Measurements from ENCODE around the gene TMEM218. TPM values are rescaled to one million over a fixed set of nuclear protein-coding genes. Genes with fewer than 3 reads are reported as not detected.

The TMEM218 gene
- total RNA-seq: 10 to 100 TPM; 14.9 to 17.4 TPM

GRCh38 chr11:125111343-125112207 is at the start of gene TMEM218:
TSS of gene TMEM218 (minus strand) at chr11:125111626. CDS start at chr11:125102241, 9,385 bp downstream.
- POLR2A ChIA-PET: interaction anchor here (1.3 to 1.4 kb wide), 2 partner anchors 21 to 158 kb away, joined by 3 to 5 read pairs; partner anchors contain the start of gene CCDC15
- H3K36me3 Mint-ChIP-seq (ENCODE audit: low read depth): peaks cover 6% of the 10 kb centered on the region
- CTCF ChIA-PET: interaction anchor here (0.7 to 5.1 kb wide), 11 partner anchors 13 to 313 kb away, joined by 3 to 54 read pairs (median 6); partner anchors contain the start of gene CCDC15
- H3K27ac Mint-ChIP-seq: peak within 1 kb of the TSS; percentile 94
- H3K9me3 Mint-ChIP-seq (ENCODE audit: insufficient read depth): no peaks in the 10 kb centered on the region
- peaks cover 4% of the 10 kb centered on the region for H3K27me3 Mint-ChIP-seq (ENCODE audit: low read depth)
- peaks cover 18% of the 10 kb centered on the region for H3K4me1 Mint-ChIP-seq (ENCODE audit: low read depth)
- DNase-seq: peak; percentile 99
- H3K4me3 Mint-ChIP-seq: peak within 1 kb of the TSS; percentile 93
- ATAC-seq: peak; percentile 99

- H3K4me1 Mint-ChIP-seq (ENCODE audit: low read depth): no peaks in the 10 kb centered on the region
- CTCF ChIA-PET: no interaction called here
- ATAC-seq (no peak), DNase-seq (no peak)
- H3K27me3 Mint-ChIP-seq (ENCODE audit: low read depth): peaks cover 35% of the 10 kb centered on the region
- H3K9me3 Mint-ChIP-seq (ENCODE audit: insufficient read depth): no peaks in the 10 kb centered on the region
- POLR2A ChIA-PET: no interaction called here
- H3K4me3 Mint-ChIP-seq: no peak overlapping the region
- H3K36me3 Mint-ChIP-seq (ENCODE audit: low read depth): no peaks in the 10 kb centered on the region
- no peak overlapping the region for H3K27ac Mint-ChIP-seq
Observed at GRCh38 chr11:125157953-125158680, 46.7 kb upstream of the TMEM218 start.

GRCh38 chr11:125157118-125157733 is 45.8 kb upstream of the TMEM218 start:
- ATAC-seq (no peak), DNase-seq (no peak)
- ChIA-PET POLR2A (no interaction called here), CTCF (interaction anchor here (1.0 kb wide), 1 partner anchor 281 kb away, joined by 3 read pairs; no protein-coding TSS in a partner anchor)
- Mint-ChIP-seq H3K4me3 (no peak overlapping the region), H3K4me1 (ENCODE audit: low read depth) (no peaks in the 10 kb centered on the region), H3K9me3 (ENCODE audit: insufficient read depth) (no peaks in the 10 kb centered on the region), H3K36me3 (ENCODE audit: low read depth) (no peaks in the 10 kb centered on the region), H3K27ac (no peak overlapping the region), H3K27me3 (ENCODE audit: low read depth) (peaks cover 31% of the 10 kb centered on the region)

- no peak for ATAC-seq
- H3K4me3 Mint-ChIP-seq: no peak overlapping the region
- H3K27ac Mint-ChIP-seq: no peak overlapping the region
- CTCF ChIA-PET: interaction anchor here (1.0 kb wide), 1 partner anchor 280 kb away, joined by 3 read pairs; no protein-coding TSS in a partner anchor
- no peaks in the 10 kb centered on the region for H3K36me3 Mint-ChIP-seq (ENCODE audit: low read depth)
- POLR2A ChIA-PET: no interaction called here
- DNase-seq: no peak
- H3K27me3 Mint-ChIP-seq (ENCODE audit: low read depth): peaks cover 26% of the 10 kb centered on the region
- no peaks in the 10 kb centered on the region for H3K4me1 Mint-ChIP-seq (ENCODE audit: low read depth)
- no peaks in the 10 kb centered on the region for H3K9me3 Mint-ChIP-seq (ENCODE audit: insufficient read depth)
Observed at GRCh38 chr11:125156346-125157117, 45.1 kb upstream of the TMEM218 start.

- DNase-seq: no peak
Observed at GRCh38 chr11:125155767-125156166, 44.3 kb upstream of the TMEM218 start.

GRCh38 chr11:125155100-125155444 is 43.6 kb upstream of the TMEM218 start:
- Mint-ChIP-seq H3K4me1 (ENCODE audit: low read depth) (no peaks in the 10 kb centered on the region), H3K27me3 (ENCODE audit: low read depth) (peaks cover 25% of the 10 kb centered on the region), H3K9me3 (ENCODE audit: insufficient read depth) (no peaks in the 10 kb centered on the region), H3K36me3 (ENCODE audit: low read depth) (no peaks in the 10 kb centered on the region), H3K27ac (no peak overlapping the region), H3K4me3 (no peak overlapping the region)
- ChIA-PET POLR2A (no interaction called here), CTCF (no interaction called here)
- ATAC-seq (no peak), DNase-seq (no peak)

More at GRCh38 chr11:125155767-125156166, 44.3 kb upstream of the TMEM218 start:
- ChIA-PET POLR2A (no interaction called here), CTCF (interaction anchor here (1.0 kb wide), 1 partner anchor 279 kb away, joined by 3 read pairs; no protein-coding TSS in a partner anchor)
- ATAC-seq: no peak
- Mint-ChIP-seq H3K4me1 (ENCODE audit: low read depth) (no peaks in the 10 kb centered on the region), H3K27ac (no peak overlapping the region), H3K27me3 (ENCODE audit: low read depth) (peaks cover 25% of the 10 kb centered on the region), H3K36me3 (ENCODE audit: low read depth) (no peaks in the 10 kb centered on the region), H3K4me3 (no peak overlapping the region), H3K9me3 (ENCODE audit: insufficient read depth) (no peaks in the 10 kb centered on the region)

GRCh38 chr11:125154378-125155099 is 43.1 kb upstream of the TMEM218 start:
- Mint-ChIP-seq H3K4me1 (ENCODE audit: low read depth) (no peaks in the 10 kb centered on the region), H3K27ac (no peak overlapping the region), H3K36me3 (ENCODE audit: low read depth) (no peaks in the 10 kb centered on the region), H3K27me3 (ENCODE audit: low read depth) (peaks cover 28% of the 10 kb centered on the region), H3K4me3 (no peak overlapping the region), H3K9me3 (ENCODE audit: insufficient read depth) (no peaks in the 10 kb centered on the region)
- DNase-seq (no peak), ATAC-seq (no peak)
- ChIA-PET CTCF (no interaction called here), POLR2A (no interaction called here)

- ATAC-seq (no peak), DNase-seq (no peak)
- H3K36me3 Mint-ChIP-seq (ENCODE audit: low read depth): no peaks in the 10 kb centered on the region
- no peaks in the 10 kb centered on the region for H3K4me1 Mint-ChIP-seq (ENCODE audit: low read depth)
- H3K4me3 Mint-ChIP-seq: no peak overlapping the region
- no peaks in the 10 kb centered on the region for H3K9me3 Mint-ChIP-seq (ENCODE audit: insufficient read depth)
- H3K27ac Mint-ChIP-seq: no peak overlapping the region
- ChIA-PET POLR2A (no interaction called here), CTCF (no interaction called here)
- H3K27me3 Mint-ChIP-seq (ENCODE audit: low read depth): peaks cover 29% of the 10 kb centered on the region
Observed at GRCh38 chr11:125153837-125154236, 42.4 kb upstream of the TMEM218 start.

GRCh38 chr11:125148743-125149142 is 37.3 kb upstream of the TMEM218 start:
- H3K36me3 Mint-ChIP-seq (ENCODE audit: low read depth): no peaks in the 10 kb centered on the region
- DNase-seq: no peak
- CTCF ChIA-PET: interaction anchor here (0.6 kb wide), 1 partner anchor 187 kb away, joined by 3 read pairs; no protein-coding TSS in a partner anchor
- POLR2A ChIA-PET: no interaction called here
- no peaks in the 10 kb centered on the region for H3K9me3 Mint-ChIP-seq (ENCODE audit: insufficient read depth)
- H3K27ac Mint-ChIP-seq: no peak overlapping the region
- H3K27me3 Mint-ChIP-seq (ENCODE audit: low read depth): peaks cover 12% of the 10 kb centered on the region
- ATAC-seq: no peak
- no peak overlapping the region for H3K4me3 Mint-ChIP-seq
- no peaks in the 10 kb centered on the region for H3K4me1 Mint-ChIP-seq (ENCODE audit: low read depth)

GRCh38 chr11:125148011-125148410 is 36.6 kb upstream of the TMEM218 start:
- Mint-ChIP-seq H3K4me1 (ENCODE audit: low read depth) (no peaks in the 10 kb centered on the region), H3K36me3 (ENCODE audit: low read depth) (no peaks in the 10 kb centered on the region)

GRCh38 chr11:125147280-125147679 is 35.9 kb upstream of the TMEM218 start:
- no peaks in the 10 kb centered on the region for H3K9me3 Mint-ChIP-seq (ENCODE audit: insufficient read depth)
- DNase-seq: no peak
- no peaks in the 10 kb centered on the region for H3K36me3 Mint-ChIP-seq (ENCODE audit: low read depth)
- H3K27ac Mint-ChIP-seq: no peak overlapping the region
- ChIA-PET CTCF (no interaction called here), POLR2A (no interaction called here)
- no peaks in the 10 kb centered on the region for H3K4me1 Mint-ChIP-seq (ENCODE audit: low read depth)
- no peak for ATAC-seq
- peaks cover 9% of the 10 kb centered on the region for H3K27me3 Mint-ChIP-seq (ENCODE audit: low read depth)
- H3K4me3 Mint-ChIP-seq: no peak overlapping the region

More at GRCh38 chr11:125148011-125148410, 36.6 kb upstream of the TMEM218 start:
- H3K9me3 Mint-ChIP-seq (ENCODE audit: insufficient read depth): no peaks in the 10 kb centered on the region
- H3K27me3 Mint-ChIP-seq (ENCODE audit: low read depth): peaks cover 9% of the 10 kb centered on the region
- ATAC-seq: no peak
- CTCF ChIA-PET: no interaction called here
- H3K4me3 Mint-ChIP-seq: no peak overlapping the region
- no peak overlapping the region for H3K27ac Mint-ChIP-seq
- POLR2A ChIA-PET: no interaction called here
- DNase-seq: no peak
